Dermis microvascular lymphatic vessel endothelial cell (primary cell): ENCODE results near the gene MYOZ1. TPM values are rescaled to one million over a fixed set of nuclear protein-coding genes. Genes with fewer than 3 reads are reported as not detected.
"Not testable (repeated sequence)": the region's sequence is repeated elsewhere in the genome, so short reads cannot be mapped to it uniquely, and the experiment has no call there.

Source experiments
- DNase-seq, 2 donors: peaks; one replicate each; pipeline versions ENCODE4 v3.0.0 to v3.0.0-alpha.2; 2010; ENCODE audit warnings: low read depth in 2 of 2
- total RNA-seq: library from RNA; depleted of rRNA; stranded (reverse); fragments of >200 nt; gene quantifications from 2 replicates; pipeline ENCODE4 v1.2.1, GENCODE V29; 2014

MYOZ1 gene
- total RNA-seq, result not detected in 2 replicates

DNA sequence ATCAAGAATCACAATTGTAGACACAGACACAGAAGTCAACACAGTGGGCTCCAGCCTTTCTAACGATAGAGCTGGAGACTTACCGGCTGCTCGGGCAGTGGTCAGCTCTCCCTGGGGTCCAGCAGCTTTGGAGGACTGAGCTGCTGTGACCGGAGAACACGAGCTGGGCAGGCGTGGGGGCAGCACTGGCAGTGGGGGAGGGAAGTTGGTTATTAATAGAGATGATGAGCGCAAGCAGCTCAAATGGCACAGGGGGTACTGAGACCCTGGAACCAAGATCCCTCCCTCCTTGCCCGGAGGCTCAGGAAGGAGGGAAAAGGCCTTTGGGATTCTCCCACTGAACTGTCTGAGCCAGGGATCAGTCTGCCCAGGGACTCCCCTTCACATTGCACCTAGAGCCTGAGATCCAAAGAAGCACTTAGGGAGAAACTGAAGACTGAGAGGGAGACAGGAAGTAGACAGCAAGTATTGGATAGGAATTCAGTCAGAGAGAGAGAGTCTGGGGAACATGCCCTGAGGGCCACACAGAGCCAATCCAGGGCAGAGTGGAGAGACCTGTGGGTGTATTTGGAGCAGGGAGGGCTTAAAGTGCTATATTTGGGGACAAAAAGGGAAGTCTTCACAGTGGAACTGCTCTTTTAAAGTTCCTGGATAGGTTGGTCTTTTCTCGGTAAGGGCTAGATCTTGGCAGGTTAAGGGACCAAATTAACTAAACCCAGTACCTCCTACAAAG is at the start of gene MYOZ1:
MYOZ1 (minus strand) TSS at position 147 of the 733 bp plus-strand sequence. CDS start 1,457 bp downstream, outside the sequence.
- DNase-seq, result no peak

GRCh38 chr10:73690755-73691154 is 49.5 kb upstream of the MYOZ1 start:
- not testable (repeated sequence) for DNase-seq

GRCh38 chr10:73689596-73689995 is 48.3 kb upstream of the MYOZ1 start:
- not testable (repeated sequence) for DNase-seq

DNA sequence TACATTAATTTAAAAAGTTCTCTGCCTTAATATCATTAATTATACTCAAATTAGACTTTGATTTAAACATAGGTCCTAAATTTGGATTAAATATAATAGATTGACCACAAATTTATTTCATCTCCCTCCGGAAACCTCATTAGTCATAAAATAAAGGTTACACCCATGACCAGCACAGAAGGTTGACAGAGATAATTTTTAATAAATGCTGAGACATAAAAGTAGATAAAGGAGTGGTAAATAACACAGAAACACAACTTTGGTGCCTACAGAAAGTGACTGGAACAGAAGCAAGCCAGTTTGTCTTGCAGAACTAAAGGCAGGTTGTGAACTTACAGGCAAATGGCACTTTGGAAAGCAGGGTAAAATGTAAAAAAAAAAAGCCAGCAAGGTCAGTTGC is 46.4 kb upstream of the MYOZ1 start:
- not testable (repeated sequence) for DNase-seq

- not testable (repeated sequence) for DNase-seq
Observed at GRCh38 chr10:73674546-73674945, 33.3 kb upstream of the MYOZ1 start.

DNA sequence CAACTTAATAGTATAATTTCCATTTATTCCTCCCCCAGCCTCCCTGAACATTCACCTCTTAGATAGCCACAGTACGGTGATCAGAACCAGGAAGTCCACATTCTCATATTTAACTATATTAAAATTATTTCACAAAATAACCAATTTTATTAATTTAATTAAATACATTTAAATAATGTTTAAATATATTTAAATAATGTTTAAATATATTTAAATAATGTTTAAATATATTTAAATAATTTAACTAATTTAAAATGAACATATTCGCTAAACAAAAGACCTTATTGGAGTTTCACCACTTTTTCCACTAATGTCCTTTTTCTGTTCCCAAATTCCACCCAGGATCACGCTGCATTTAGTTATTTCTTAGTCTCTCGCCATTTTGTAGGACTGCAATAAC is 27.1 kb upstream of the MYOZ1 start:
- not testable (repeated sequence) for DNase-seq

DNA sequence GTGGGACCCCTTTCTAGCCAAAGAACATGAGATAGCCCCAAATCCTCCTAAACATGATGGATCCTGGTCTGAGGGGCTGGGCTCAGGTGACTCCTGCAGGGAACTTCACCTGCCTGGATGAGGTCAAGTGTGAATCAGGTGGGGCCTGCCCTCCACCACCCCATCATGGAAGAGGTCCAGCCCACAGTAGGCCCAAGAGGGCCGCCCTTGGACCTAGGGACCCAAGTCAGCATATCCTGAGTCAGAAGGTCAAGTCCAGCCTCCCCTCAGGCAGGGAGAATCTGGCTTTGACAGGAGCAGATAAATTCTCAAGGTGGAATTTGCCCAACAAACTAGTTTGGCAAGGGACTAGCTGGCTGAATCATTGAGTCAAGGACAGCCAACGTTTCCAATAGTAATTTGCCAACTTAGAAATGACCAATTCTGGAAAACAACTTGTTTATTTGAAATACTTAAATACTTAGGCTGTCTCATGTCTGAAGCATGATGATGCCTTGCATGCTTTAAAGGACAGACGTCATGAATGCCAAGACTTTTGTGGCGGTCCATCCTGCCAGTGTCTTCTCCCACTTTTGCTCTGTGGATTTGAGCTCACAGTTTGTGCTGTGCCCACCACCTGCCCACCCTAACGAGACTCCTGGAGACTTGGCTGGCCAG is 25.0 kb upstream of the MYOZ1 start:
- DNase-seq, result not testable (repeated sequence)

- not testable (repeated sequence) for DNase-seq
Observed at GRCh38 chr10:73665581-73665980, 24.3 kb upstream of the MYOZ1 start.

DNA sequence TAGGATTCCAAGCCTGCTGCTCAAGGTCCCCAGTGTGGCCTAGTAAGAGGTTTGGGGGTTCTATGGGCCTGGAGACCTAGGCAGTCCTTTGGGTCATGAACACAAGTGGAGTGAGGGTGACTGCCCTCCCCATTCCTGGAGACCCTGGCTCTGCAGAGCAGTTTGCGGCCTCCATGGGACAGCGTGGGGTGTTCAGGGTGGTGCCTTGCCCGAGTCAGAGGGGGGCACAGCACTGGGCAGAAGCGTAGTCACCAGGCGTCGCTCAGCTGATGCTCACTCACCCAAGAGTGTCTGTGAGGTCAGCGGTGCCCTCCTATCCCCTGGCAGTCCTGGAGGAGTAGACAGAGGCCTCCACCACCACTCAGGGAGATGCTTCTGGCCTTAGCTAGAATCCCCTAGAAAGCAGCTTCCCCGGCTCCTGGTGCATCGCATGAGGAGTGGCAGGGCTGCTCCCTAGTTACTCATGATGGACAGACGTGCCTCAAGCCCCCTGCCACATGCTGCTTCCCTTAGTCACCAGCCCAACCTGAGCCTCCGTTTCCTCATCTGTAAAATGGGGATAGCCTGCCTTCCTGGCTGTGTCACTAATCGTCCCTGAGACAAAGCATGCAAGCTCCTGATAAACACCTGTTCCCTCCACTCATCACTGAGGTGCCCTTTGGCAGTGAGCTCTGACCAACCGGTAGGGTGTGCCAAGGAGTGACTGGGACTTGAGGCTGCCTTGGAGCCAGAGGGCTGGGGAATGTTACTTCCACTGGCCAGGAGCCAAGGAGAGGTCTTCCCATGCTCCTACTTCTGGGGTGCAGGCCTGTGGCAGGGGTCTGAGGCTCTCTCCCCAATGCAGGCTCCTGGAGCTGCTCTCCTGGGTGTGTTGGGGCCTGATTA is 23.1 kb upstream of the MYOZ1 start:
- DNase-seq, result not testable (repeated sequence)

DNA sequence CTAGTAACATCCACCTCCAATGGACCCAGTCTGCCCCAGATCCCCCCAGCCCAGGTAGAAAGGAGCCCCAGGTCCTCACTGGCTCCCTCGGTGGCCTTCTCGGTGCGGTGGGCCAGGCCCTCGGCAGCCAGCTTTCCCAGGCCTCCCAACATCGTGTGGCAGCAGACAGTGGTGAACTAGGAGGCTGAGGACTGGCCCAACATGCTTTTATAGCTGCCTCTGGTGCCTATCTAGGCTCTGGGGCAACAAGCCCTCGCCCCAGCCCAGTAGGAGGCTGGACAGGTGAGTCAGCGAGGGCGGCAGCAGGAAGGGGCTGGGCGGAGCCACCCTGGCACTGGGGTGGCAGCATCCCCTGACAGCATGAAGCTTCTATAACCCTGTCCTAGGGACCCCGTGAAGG is 22.3 kb upstream of the MYOZ1 start:
- not testable (repeated sequence) for DNase-seq

- DNase-seq, result not testable (repeated sequence)
Observed at GRCh38 chr10:73662705-73663104, 21.4 kb upstream of the MYOZ1 start.

DNA sequence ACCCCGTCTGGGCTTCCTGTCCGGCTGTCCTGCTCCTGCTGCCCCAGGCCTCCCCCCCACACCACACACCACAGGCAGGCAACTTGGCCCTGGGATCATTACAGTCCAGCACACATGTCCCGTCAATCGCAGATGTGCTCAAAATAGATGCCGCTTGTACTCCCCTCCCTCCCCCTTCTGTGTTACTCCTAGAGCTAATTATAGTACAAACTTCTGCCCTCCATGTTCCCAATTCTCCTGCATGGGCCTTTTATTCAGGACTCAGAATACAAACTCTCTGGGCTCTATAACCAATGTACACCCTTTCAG is 14.7 kb upstream of the MYOZ1 start, which contains the start of gene SYNPO2L:
SYNPO2L (minus strand) TSS at position 40 of the 309 bp plus-strand sequence. CDS start 107 bp downstream, outside the sequence.
- DNase-seq, result no peak

GRCh38 chr10:73655257-73655989 is 14.1 kb upstream of the MYOZ1 start:
- no peak for DNase-seq

GRCh38 chr10:73653701-73654100 is 12.4 kb upstream of the MYOZ1 start:
- peak; percentile 3 to 18 for DNase-seq

GRCh38 chr10:73653195-73653594 is 11.9 kb upstream of the MYOZ1 start:
- DNase-seq, result no peak

DNA sequence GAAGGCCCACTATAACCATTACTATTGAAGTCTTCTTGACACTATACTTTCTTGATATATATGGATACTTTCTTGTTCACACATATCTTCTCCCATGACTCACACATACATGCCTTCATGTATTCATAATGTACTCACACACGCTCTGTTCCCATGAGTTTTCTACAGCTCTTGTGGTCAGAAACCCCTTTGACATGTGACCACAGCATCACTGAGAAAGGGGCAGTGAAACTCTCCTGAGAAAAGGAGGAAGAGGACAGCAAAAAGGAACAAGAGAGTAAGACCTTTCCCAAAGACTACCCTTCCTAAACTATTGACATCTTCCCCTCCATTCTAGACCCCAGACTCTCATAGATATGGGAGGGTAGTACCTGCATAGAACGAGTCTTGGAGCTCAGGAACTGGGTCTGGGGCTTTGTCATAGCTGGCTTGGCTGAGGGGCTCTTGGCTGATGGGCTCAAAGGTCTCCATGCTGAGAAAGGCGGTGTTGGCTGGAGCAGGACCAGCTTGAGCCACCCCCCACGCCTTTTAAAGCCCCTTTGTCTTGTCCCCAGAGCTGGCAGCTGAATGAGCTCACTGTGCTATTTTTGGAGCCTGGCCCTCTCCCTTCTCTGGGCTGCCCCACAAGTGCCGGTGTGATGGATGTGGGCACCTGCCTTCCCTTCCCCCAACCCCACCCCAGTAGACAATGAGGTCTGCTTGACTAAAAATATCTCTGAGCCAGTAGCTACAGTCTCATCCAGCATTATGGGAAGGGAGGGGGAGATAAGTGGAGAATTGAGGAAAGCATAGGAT is 9.5 kb upstream of the MYOZ1 start:
- DNase-seq, result no peak

DNA sequence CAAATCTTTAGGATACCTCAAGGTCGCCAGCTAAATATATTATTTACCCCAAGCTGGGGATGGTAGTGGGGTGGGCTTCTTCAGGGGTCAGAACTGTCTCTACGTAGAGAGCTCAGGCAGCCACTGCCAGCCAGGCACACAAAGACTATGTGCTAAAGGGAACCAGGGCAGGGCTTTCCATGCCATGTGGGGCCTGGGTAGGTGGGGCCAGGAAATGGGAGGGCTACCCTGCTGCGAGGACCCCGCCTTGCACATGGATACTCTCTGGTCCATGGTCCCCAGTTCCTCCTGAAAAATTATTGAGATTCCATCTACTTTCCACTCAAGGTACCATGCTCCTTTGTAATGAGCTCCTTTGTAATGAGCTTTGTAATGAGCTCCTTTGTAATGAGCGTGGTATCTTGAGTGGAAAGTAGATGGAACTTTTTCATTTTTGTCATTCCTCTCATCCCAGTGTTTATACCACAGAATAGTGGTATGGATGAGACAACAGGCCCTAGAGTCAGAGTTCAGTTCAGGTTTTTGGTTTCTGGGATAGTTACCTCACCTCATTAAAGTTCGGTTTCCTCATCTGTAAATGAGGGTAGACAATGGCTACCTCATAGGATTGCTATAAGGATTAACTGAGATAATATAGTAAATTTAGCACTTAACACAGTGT is 8.7 kb upstream of the MYOZ1 start:
- no peak for DNase-seq

- DNase-seq, result no peak
Observed at GRCh38 chr10:73648975-73649829, 7.9 kb upstream of the MYOZ1 start.
